T-helper 9 cell (primary cell): ENCODE data around the gene LGR6.
A peak's percentile ranks its signal among the peaks of the same experiment; 100 is the strongest.

ENCODE experiments used
- DNase-seq: peaks from one replicate; pipeline ENCODE4 v3.0.0-alpha.2; 2020

Gene LGR6

DNA sequence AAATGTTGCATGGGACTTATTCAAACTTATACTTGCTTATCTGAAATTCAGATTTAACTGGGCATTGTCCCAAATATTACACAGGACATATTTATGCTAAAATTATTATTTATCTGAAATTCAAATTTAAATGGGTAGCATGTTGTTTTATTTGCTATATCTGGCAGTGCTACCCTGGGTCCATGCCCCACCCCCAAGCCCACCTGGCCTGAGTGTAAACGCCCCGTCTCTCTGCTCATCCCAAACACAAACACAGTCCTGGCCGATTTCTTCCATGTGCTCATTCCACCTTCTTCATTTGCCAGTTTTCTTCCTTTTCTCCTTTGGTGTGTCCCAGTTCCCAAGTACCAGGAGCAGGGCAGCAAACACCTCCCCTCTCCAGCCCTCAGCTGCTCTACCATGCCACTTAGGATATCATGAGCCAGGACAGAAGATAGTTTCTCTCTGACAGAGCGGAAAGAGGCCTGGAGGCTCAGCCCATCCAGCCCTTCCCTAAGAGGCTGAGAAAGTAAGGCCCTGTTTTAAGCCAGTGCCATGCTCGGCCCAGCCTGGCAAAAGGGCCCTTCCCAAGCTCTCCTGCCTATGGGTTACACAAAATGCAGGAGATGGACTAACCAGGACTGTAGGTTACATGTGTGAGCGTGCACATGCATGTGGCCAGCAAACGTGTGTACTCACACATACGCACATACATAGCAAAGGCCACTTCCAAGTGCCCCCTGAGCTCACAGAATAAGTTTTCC, 78.7 kb downstream of the LGR6 start:
- no peak for DNase-seq

DNA sequence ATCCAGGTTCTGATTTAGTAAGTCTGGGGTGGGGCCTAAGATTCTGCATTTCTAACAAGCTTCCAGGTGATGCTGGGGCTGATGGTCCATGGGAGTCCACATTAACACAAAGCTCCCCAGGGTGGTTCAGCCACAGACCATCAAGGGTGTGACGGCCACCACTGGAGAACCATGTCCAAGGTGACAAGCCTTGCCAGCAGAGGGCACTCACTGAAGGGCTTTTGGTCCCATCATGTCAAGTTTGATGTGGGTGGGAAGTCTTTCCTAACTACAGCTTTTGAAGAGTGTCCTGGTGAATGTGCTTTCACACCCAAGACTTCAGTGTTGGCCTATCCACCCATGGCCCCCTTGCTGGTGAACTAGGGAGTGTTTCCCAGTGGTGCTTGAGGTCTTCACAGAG, 81.0 kb downstream of the LGR6 start:
- peak; percentile 29 for DNase-seq

DNA sequence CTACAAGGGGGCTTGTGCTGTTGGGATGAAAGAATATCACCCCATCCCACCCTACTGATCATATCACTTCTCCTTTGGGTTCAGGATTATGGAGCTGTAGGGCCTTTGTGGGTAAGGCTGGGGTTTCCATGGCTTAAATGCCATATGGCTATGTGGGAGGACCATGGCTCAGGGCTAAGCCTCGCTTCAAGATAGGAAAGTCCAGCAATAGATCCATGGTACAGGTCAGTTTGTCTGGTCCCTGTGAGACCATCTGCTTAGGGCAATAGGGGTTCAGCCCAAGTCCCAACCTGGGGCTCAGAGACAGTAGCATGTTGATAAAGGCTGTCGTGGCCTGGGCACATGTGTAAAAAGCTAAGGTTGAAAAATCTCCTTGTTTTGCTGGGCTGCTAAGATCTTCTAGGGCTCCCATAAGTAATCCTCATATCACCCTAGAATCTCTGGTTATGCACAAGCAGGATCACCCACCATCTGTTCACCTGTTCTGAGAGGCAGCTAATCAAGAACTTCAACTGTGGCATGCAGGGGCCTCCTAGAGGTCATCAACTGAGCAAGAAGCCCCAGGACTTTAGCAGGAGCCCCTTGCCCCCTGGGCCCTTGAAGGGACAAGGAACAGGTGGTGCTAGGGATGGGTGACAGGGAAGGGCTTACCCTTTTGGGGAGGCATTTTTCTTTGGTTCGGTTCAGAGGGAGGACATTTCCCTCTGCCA, 81.6 kb downstream of the LGR6 start:
- no peak for DNase-seq

DNA sequence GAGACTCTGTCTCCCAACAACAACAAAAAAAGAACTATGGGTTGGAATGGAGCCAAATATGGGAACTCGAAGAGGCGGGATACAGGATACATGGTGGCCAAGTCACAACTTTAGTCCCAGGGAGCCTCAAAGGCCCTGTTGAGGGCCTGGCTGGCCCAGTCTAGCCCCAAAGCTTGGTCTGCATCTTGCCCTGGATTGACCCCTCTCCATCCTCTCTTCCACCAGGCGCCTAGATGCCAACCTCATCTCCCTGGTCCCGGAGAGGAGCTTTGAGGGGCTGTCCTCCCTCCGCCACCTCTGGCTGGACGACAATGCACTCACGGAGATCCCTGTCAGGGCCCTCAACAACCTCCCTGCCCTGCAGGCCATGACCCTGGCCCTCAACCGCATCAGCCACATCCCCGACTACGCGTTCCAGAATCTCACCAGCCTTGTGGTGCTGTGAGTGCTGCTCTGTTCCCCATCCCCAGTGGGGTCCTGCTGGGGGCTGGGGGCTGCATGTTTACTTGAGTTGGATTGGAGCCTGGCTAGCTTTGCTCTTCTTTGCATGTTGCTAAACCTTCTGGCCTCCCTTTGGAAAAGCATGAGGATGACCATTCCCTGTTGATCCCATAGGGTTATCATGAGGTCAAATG, 82.6 kb downstream of the LGR6 start:
- no peak for DNase-seq

DNA sequence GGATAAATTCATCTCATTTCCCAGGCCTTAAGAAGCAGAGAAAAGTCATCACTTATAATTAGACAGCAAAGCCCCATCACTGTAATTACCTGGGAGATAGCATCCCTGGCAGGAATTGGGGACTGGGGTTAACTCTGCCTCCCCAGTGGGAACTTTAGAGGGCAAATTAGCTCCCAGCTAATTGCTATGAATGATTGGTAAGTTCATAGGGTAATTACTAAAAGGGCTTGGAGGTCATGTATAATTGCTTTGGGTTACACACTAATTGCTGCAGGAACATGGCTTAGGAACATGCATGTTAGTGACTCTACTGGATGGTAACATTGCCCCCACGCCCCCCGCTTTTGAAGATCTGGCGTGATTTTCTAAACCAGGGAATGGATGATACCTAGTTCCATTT, 83.3 kb downstream of the LGR6 start:
- DNase-seq, result no peak

DNA sequence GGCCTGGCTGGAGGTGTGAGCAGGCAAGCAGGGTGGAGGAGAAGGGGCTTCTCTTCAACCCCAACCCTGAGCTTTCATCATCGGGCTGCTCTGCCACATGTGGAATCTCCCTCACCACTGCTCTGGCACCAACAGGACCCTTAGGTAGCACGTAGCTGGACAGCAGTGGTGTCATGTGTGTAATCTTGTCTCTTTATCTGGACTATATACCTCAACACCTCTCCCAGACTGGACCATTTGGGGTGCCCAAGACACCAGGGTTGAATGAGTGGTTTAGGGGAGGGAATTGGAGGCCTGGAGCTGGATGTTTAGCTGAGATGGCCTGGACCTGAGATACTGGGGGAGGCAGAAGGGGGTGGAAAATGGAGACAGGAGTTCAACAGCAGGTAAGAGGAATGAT, 85.2 kb downstream of the LGR6 start:
- no peak for DNase-seq

DNA sequence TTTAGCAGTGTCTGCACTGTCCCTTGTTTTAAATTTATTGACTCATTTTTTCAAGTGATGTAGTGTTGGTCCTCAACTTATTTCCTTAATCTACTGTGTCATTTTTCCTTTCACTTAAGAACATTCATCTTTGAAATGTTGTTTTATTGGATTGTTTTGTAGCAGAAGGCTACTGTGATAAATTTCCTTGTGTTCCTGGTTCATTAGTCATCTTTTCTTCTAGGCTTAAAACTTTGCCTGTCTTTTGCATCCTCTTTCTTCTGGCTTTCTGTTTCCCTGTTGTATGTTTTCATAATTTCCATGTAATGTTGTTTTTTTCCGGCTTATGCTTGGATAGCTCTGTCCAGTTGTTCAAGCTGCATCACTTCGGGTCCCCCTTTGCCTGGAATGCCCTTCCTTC, 86.2 kb downstream of the LGR6 start:
- no peak for DNase-seq

DNA sequence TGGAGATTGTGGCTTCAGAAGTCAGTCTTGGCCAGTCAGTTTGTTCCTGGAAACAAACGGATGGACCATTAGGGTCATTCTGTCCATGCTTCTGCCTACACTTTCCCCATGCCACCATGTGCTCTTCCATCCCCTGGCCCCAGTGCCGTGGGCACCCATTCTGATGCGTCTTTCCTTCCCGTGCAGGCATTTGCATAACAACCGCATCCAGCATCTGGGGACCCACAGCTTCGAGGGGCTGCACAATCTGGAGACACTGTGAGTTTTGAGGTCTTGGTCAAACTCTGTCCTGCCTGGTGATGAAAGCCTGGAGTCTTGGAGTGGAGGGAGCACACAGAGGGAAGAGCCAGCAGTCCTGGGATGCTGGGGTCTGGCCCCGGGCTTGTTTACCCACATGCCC, 87.0 kb downstream of the LGR6 start:
- DNase-seq, result no peak

DNA sequence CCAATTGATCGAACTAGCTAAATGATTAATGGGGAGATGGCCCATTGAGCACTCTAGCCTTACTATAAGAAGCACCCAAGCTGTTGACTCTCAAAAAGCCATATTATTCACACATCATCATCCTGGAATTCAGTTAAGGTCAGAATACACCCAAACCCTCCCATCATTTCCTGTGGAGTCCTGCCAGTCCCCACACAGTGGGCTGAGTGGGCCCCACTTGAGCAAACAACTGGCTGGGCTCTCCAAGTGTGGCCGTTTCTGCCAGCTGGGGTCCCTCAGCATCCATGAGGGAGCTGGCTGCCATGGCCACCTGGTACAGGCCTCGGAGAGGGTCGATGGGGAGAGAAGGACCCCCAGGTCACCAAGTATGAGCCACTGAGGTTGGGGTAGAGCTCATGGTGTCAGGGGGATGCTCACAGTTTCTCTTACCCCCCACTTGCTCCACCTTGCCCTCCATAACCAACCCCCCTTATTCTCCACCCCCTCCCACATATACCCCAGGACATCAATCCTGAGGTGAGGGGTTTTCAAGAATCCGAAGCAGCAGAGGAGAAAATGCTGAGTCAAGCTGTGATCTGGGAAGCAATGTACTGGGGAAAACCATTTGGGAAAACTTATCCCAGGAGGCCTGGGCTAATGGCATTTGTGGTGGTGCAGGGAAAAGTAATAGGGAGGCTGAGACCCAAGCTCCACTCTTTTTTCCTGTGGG, 87.9 kb downstream of the LGR6 start:
- DNase-seq, result no peak

DNA sequence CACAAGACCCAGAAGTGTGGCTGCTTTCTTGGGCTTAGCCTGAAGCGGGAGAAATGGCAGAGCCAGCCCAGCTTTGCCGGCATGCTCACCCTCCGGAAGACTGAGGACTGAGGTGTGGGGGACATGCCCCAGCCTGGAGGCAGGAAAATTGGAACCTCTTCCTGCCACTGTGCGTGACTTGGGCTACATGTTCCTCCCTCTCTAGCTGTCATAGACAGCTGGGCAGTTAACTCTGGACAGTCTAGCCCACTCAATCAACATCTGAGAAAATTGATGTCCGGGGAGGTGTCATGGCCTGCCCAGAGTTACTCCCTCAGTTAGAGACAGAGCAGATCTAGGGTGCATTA, 88.4 kb downstream of the LGR6 start:
- DNase-seq, result no peak

DNA sequence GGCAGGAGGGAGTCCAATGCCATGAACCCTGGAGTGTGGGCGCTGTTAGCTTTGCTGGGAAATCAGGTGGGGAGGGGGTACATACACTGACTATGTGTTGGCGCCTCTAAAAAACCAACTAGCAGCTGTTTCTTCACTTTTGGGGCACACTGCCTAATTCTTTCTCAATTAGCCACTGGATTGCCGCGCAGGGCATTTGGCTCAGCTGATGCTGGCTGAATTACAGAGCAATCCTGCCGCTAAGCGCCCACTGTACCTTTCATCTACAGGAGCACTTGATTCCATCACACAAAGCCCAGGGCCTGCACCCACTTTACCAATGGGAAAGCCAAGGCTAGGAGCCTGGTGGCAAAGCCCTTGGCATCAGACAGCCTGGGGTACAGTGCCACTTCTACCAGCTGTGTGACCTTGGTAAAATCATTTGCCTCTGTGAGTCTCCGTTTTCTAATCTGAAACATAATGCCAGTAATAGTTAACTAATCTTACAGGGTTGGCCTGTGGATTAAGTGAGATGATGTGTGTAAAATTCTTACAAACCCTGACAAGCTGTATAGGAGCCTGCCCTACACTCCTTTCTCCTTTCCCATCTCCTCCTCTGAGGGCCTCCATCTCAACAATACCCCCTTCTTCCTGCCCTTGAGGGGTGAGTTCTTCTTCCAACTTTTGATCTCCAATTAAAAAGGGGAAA, 89.1 kb downstream of the LGR6 start:
- no peak for DNase-seq

DNA sequence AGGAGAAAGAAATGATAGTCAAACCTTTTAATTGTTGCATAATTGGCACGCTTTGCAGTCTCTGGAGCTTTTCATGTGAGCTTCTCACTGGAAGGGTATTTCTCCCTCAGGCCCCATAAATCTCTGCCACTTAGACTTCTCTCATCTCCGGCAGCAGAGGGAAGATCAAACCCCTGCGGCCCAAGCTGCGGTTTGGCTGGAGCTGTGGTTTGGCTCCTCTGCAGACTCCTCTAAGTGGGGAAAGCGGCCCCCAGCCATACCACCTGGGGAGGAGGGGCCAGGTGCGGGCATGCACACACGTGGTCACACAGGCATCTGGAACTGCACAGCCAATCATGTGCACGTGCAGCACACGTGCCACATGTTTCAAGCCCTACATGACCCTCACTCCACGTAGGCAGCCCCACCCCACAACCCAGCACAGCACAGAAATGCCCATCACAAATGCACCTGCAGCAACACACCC, 89.8 kb downstream of the LGR6 start:
- DNase-seq, result no peak

DNA sequence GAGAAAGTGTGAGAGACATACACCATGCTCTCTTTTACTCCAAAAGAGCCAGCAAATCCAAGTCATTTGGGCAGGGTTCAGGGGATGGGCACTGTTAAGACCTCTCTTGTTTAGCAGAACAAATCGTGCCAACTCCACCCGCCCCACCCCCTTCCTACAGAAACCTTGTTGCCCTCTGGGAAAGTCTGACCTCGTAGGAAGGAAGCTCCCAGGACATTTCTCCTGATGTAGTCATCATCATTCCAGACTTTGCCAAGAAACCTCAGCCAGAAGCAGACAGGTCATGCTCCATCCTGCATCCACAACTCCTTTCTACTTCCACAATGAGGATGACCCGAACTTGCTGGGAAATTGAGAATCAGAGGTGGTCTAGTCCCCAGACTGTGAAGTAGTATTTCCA, 90.4 kb downstream of the LGR6 start:
- DNase-seq, result no peak

DNA sequence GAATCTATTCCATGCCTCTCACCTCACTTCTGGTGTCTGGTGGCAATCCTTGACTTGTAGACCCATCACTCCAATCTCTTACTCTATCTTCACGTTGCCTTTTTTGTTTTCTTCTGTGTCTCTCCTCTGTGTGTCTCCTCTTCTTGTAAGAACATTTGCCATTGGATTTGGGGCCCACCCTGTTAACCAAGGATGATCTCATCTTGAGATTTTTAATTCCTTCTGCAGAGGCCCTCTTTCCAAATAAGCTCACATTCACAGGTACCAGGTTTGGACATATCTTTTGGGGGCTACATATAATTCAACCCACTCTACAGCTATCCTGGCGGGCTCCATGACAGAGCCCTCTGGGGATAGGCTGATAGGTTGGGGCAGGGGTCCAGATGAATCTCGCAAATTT, 92.3 kb downstream of the LGR6 start:
- DNase-seq, result no peak

DNA sequence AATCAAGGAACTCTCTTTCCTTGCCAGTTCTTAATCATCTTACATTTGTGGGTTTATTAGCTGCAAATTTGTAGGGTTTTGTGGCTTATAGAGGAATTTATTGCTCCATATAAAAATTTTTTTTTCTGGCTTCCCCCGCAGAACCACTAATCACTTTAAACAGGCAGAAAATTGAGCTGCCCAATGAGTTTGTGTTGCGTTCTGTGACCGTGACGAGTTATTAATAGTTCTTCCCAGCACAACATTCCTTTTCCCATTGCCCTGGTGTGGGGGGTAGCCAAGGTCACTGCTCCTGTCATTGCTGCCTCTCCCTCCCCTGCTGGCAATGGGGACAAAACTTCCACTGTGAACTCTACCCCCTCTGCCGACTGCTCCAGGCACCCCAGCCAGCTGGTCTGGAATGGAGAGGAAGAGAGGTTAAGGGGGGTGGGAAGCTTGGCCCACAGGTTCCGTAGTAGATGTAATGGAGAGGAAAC, 93.1 kb downstream of the LGR6 start:
- no peak for DNase-seq

DNA sequence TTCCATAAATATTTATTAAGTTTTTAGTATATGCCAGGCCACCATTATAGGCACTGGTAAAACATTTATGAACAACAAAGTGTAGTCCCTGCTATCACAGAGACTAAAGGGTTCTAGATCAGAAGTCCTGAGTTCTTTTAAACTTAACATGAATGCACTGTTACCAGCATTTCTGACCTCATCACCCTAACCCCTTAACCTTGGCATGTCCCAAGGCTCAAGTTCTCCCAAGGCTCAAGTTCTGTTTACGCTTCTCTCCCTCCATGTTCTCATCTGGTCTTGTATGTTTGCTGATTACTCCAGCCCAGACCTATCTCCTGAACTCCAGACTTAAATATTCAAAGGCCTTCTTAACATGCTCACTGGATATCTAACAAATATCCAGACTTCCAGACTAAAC, 93.6 kb downstream of the LGR6 start:
- no peak for DNase-seq

DNA sequence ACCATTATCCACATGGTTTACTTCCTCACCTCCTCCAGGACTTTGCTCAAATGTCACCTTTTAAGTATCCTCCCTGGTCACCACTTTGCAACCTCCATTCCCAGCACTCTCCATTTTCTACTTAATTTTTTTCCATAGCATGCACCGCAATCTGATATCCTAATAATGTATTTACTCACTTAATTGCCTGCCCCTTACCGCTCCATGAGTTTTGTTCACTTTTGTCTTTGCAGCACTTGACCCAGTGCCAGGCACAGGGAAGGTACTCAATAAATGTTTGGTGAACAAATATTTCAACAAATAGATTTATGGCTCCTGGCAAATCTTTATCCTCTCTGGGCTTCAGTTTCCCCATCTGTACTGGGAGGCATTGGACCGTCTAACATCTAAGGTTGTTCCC, 94.6 kb downstream of the LGR6 start:
- no peak for DNase-seq

DNA sequence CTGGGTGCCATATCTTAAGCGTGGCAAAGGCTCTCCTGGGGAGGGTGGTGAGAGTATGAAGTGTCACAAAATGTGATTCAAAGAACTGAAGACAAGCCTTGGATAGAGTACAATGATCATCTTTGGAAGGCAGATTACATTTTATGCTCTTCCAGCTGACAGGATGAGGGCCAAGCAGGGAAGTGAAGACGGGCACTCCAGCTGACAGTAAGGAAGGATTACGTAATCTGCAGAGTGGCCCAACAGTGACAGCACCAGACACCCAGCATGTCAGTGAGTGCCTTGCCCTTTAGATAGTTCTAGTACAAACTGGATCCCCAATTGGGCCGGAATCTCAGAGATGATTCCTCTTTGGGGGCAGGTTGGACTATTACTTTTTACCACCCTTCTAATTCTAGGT, 95.4 kb downstream of the LGR6 start:
- no peak for DNase-seq

DNA sequence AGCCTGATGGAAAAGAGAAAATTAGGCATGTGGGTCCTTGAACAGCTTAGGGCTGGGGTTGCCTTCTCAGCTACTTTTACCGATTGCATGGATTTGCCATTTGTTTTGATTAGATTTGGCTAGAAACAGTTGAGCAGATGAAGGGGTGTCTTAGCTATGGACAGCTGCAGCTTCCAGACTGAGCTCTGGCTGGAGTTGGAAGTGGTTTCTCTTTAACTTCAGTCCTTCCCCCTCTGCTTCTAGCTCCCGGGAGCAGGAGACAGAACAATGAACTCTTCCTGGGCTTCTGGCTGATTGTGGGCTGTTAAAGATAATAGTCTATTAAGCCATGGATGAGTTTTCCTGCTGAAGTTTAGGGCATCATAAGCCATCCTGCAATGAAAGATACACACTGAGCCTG, 97.4 kb downstream of the LGR6 start:
- DNase-seq, result no peak

DNA sequence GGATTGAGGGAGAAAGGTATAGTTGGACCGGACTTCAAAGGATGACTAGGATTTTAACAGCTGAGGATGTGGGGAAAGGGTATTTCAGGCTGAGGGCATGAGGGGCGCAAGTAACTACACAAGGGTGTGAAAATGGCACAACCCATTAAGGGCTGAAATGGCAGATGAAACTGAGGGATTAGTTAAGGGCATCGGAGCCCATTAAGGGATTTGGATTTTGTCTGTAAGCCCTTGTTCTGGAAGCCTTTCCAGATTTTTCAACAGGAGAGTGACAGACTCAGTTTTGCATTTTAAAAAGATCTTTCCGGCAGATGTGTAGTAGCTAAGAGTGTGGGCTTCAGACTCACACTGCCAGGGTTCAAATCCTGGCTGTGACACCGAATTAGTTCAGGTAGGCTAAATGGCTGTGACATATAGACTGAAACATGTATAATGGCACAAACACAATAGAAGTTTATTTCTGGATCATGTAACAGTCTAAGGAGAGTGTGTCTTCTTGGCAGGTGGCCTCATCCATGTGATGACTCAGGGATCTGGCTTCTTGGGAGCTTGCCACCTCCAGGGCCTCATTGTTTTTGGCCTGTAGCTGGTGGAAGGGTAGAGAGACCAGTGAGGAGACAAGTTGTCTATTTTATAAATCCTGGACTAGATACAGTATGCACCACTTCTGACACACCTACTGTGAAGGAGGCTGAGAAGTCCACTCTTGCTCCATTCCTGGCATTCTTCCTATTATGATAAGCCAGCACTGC, 98.5 kb downstream of the LGR6 start:
- no peak for DNase-seq

DNA sequence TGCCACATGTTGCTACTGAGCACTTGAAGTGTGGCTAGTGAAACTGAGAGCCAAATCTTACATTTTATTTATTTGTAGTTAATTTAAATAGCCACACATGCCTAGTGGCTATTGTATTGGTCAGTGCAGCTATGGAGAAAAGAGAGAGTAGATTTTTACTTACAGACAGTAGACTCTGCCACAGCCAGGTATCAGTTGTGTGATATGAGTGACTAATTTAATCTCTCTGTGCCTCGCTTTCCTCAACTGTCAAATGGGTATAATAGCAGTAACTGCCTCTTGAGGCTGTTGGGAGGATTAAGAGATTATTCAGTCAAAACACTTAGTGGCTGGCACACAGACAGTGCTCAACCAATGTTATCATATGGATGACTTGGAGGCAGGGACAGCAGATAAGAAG, 99.2 kb downstream of the LGR6 start:
- no peak for DNase-seq

DNA sequence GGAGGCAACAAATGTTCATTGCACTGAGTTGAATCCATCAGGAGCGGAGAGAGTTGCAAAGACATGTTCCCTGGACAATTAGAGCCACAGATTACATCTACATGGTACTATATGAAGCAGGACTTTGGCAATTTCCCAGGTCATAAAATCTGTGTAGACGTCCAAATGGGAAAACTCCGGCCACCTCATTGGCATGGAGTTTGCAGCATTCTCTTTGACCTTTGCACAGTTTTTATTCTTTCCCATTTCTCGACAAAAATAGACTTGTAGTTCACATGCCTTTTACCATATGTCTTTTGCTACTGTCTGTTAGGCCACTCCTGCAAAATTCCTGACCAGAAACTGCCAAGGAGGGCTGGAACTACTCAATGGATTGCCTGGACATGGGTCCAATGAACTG, 100.0 kb downstream of the LGR6 start:
- DNase-seq, result no peak
